Hematopoietic multipotent progenitor cell treated with erythropoietin and hydrocortisone succinate and interleukin-3 and kit ligand, for 8 days (in vitro differentiated cells): Measurements from ENCODE around the gene GPC6.

Source experiments
- DNase-seq: peaks from one replicate; pipeline ENCODE4 v3.0.0-alpha.2; 2015

The GPC6 gene

GRCh38 chr13:93386116-93386515, 159.5 kb downstream of the GPC6 start:
- no peak for DNase-seq

GRCh38 chr13:93388701-93389100, 162.1 kb downstream of the GPC6 start:
- DNase-seq = no peak

GRCh38 chr13:93397619-93398018, 171.0 kb downstream of the GPC6 start:
- no peak for DNase-seq

- DNase-seq = no peak
Observed at GRCh38 chr13:93398167-93399035, 171.8 kb downstream of the GPC6 start.

GRCh38 chr13:93399212-93399611, 172.6 kb downstream of the GPC6 start:
- no peak for DNase-seq

GRCh38 chr13:93406136-93406535, 179.5 kb downstream of the GPC6 start:
- DNase-seq = no peak

- DNase-seq = no peak
Observed at GRCh38 chr13:93407551-93407950, 180.9 kb downstream of the GPC6 start.

- DNase-seq = no peak
Observed at GRCh38 chr13:93409001-93409400, 182.4 kb downstream of the GPC6 start.

- DNase-seq = no peak
Observed at GRCh38 chr13:93409816-93410215, 183.2 kb downstream of the GPC6 start.

- DNase-seq = no peak
Observed at GRCh38 chr13:93411186-93411680, 184.6 kb downstream of the GPC6 start.

GRCh38 chr13:93412676-93413075, 186.1 kb downstream of the GPC6 start:
- DNase-seq = no peak

GRCh38 chr13:93413972-93414717, 187.5 kb downstream of the GPC6 start:
- no peak for DNase-seq

- DNase-seq = no peak
Observed at GRCh38 chr13:93416736-93417355, 190.2 kb downstream of the GPC6 start.

GRCh38 chr13:93418398-93418797, 191.8 kb downstream of the GPC6 start:
- no peak for DNase-seq

- no peak for DNase-seq
Observed at GRCh38 chr13:93420206-93420605, 193.6 kb downstream of the GPC6 start.

GRCh38 chr13:93420887-93421286, 194.3 kb downstream of the GPC6 start:
- no peak for DNase-seq

- DNase-seq = no peak
Observed at GRCh38 chr13:93422980-93423543, 196.5 kb downstream of the GPC6 start.

- DNase-seq = no peak
Observed at GRCh38 chr13:93425411-93425810, 198.8 kb downstream of the GPC6 start.

- DNase-seq = no peak
Observed at GRCh38 chr13:93430381-93430780, 203.8 kb downstream of the GPC6 start.

- no peak for DNase-seq
Observed at GRCh38 chr13:93435651-93436050, 209.0 kb downstream of the GPC6 start.

GRCh38 chr13:93437081-93437480, 210.5 kb downstream of the GPC6 start:
- no peak for DNase-seq

GRCh38 chr13:93446238-93446637, 219.6 kb downstream of the GPC6 start:
- DNase-seq = no peak

GRCh38 chr13:93450191-93450621, 223.6 kb downstream of the GPC6 start:
- no peak for DNase-seq
